ENCODE measurements around the gene PZP. TPM values are rescaled to one million over a fixed set of nuclear protein-coding genes. Genes with fewer than 3 reads are reported as not detected.

The PZP gene
- polyA plus RNA-seq, 1 donor (not counting 4 experiments of a cell fraction or from before 2014, with no cell fraction given), result not detected

DNA sequence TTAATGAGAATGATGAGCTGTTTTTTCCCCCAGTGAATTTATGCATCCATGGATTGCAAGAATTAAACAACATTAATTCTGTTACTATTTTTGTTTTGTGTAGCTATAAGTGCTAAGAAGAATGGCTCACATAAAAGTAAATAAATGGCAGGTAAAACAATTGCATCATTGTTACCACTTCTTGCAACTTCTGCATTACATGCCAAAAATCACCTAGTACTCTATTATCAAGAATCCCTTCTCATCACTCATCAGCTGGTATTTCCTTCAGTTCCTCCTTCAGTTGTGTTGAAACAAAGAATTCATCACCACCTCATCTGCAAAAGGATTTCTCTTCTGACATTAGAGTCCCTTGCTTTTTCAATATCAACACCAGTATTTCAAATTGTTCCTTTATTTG lies 93.2 kb downstream of the PZP start:
- Histone ChIP-seq H3K9me1 (ENCODE audit: control insufficient read depth, extremely low read depth, insufficient read depth, low read length) (no peaks in the 10 kb centered on the region), H2AFZ (ENCODE audit: control insufficient read depth, low read length) (no peak overlapping the region), H3K36me3 (ENCODE audit: control insufficient read depth in 2 of 2, extremely low read depth in 1 of 2, insufficient read depth in 2 of 2, low read length in 2 of 2) (no peaks in the 10 kb centered on the region), H3K27ac (ENCODE audit: control insufficient read depth, insufficient read depth, low read length) (no peak overlapping the region), H3K9ac (ENCODE audit: control insufficient read depth, extremely low read depth, insufficient read depth, low read length) (no peak overlapping the region), H3K4me2 (ENCODE audit: control insufficient read depth, extremely low read depth, insufficient read depth, low read depth, low read length) (no peak overlapping the region), H3K4me1 (ENCODE audit: control insufficient read depth, extremely low read depth, insufficient read depth, low read length) (no peaks in the 10 kb centered on the region), H3K9me3 (ENCODE audit: control insufficient read depth, low read depth, low read length) (no peaks in the 10 kb centered on the region), H3K27me3 (ENCODE audit: control insufficient read depth, extremely low read depth, insufficient read depth, low read length) (no peaks in the 10 kb centered on the region), H4K20me1 (ENCODE audit: control insufficient read depth, extremely low read depth, insufficient read depth, low read length) (no peaks in the 10 kb centered on the region), H3K79me2 (ENCODE audit: control insufficient read depth, insufficient read depth, low read length) (no peaks in the 10 kb centered on the region), H3K4me3 (ENCODE audit: control insufficient read depth in 2 of 3, extremely low read depth in 1 of 3, insufficient read depth in 2 of 3, low read depth in 1 of 3, low read length in 3 of 3) (no peak overlapping the region)
- dilution Hi-C loops (cut with MboI; ENCODE audit: extremely low pct_ligation_motif_present, low sequenced_read_pairs), result no loop called here
- no peak for DNase-seq (ENCODE audit: low read depth, low spot score)
- TF ChIP-seq, protein P1, sequence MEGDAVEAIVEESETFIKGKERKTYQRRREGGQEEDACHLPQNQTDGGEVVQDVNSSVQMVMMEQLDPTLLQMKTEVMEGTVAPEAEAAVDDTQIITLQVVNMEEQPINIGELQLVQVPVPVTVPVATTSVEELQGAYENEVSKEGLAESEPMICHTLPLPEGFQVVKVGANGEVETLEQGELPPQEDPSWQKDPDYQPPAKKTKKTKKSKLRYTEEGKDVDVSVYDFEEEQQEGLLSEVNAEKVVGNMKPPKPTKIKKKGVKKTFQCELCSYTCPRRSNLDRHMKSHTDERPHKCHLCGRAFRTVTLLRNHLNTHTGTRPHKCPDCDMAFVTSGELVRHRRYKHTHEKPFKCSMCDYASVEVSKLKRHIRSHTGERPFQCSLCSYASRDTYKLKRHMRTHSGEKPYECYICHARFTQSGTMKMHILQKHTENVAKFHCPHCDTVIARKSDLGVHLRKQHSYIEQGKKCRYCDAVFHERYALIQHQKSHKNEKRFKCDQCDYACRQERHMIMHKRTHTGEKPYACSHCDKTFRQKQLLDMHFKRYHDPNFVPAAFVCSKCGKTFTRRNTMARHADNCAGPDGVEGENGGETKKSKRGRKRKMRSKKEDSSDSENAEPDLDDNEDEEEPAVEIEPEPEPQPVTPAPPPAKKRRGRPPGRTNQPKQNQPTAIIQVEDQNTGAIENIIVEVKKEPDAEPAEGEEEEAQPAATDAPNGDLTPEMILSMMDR (optimal IDR thresholded peaks at IDR 0.05 in 1 of 3, IDR thresholded peaks at IDR 0.05 in 1 of 3, conservative IDR thresholded peaks at IDR 0.05 in 1 of 3; ENCODE audit: extremely low read depth in 1 of 3, insufficient read depth in 2 of 3, low read length in 3 of 3), result no peak
- no peak for TF ChIP-seq EZH2 (IDR thresholded peaks at IDR 0.05; ENCODE audit: low read length)
- FAIRE-seq, result no peak

DNA sequence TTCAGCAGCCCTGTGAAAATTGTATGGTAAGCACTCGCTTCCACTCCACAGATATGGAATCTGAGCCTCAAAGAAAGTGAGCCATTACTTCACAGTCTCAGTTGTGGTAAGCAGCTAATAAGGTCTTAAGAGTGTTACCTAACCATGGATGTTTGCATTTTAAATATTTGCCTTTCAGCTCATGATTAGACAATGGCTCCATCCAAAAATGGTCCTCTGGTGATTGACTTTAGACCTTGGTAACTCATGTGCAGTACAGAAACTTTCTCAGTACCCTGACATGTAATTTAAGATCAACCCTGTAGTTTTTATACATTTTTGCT lies 94.2 kb downstream of the PZP start:
- Histone ChIP-seq H3K79me2 (ENCODE audit: control insufficient read depth, insufficient read depth, low read length) (no peaks in the 10 kb centered on the region), H3K9me1 (ENCODE audit: control insufficient read depth, extremely low read depth, insufficient read depth, low read length) (no peaks in the 10 kb centered on the region), H3K4me2 (ENCODE audit: control insufficient read depth, extremely low read depth, insufficient read depth, low read depth, low read length) (no peak overlapping the region), H3K4me1 (ENCODE audit: control insufficient read depth, extremely low read depth, insufficient read depth, low read length) (no peaks in the 10 kb centered on the region), H4K20me1 (ENCODE audit: control insufficient read depth, extremely low read depth, insufficient read depth, low read length) (no peaks in the 10 kb centered on the region), H3K27ac (ENCODE audit: control insufficient read depth, insufficient read depth, low read length) (no peak overlapping the region), H3K36me3 (ENCODE audit: control insufficient read depth in 2 of 2, extremely low read depth in 1 of 2, insufficient read depth in 2 of 2, low read length in 2 of 2) (no peaks in the 10 kb centered on the region), H3K9me3 (ENCODE audit: control insufficient read depth, low read depth, low read length) (no peaks in the 10 kb centered on the region), H3K27me3 (ENCODE audit: control insufficient read depth, extremely low read depth, insufficient read depth, low read length) (no peaks in the 10 kb centered on the region), H3K4me3 (ENCODE audit: control insufficient read depth in 2 of 3, extremely low read depth in 1 of 3, insufficient read depth in 2 of 3, low read depth in 1 of 3, low read length in 3 of 3) (no peak overlapping the region), H2AFZ (ENCODE audit: control insufficient read depth, low read length) (no peak overlapping the region), H3K9ac (ENCODE audit: control insufficient read depth, extremely low read depth, insufficient read depth, low read length) (no peak overlapping the region)
- dilution Hi-C loops (cut with MboI; ENCODE audit: extremely low pct_ligation_motif_present, low sequenced_read_pairs), result no loop called here
- DNase-seq (ENCODE audit: low read depth, low spot score) (no peak), FAIRE-seq (no peak)
- TF ChIP-seq EZH2 (IDR thresholded peaks at IDR 0.05; ENCODE audit: low read length), result no peak
- TF ChIP-seq, protein P1 (optimal IDR thresholded peaks at IDR 0.05 in 1 of 3, IDR thresholded peaks at IDR 0.05 in 1 of 3, conservative IDR thresholded peaks at IDR 0.05 in 1 of 3; ENCODE audit: extremely low read depth in 1 of 3, insufficient read depth in 2 of 3, low read length in 3 of 3), result no peak
